Hindlimb muscle (tissue), 1 donor: ENCODE measurements around the gene C2orf76. TPM values are rescaled to one million over a fixed set of nuclear protein-coding genes. Genes with fewer than 3 reads are reported as not detected.
"Not testable (repeated sequence)": the region's sequence is repeated elsewhere in the genome, so short reads cannot be mapped to it uniquely, and the experiment has no call there.

Source experiments
- DNase-seq: peaks from one replicate; pipeline ENCODE4 v3.0.0-alpha.2; 2013
- polyA plus RNA-seq: library from polyadenylated mRNA; unstranded; fragments of 120-200 nt; gene quantifications from one replicate; pipeline ENCODE4 v1.2.1, GENCODE V29; 2013; ENCODE audit not compliant: insufficient read length

The C2orf76 gene
- polyA plus RNA-seq, 1 donor = 8.1 TPM

- DNase-seq = no peak
Measured at GRCh38 chr2:119377294-119377992, 10.8 kb upstream of the C2orf76 start.

GRCh38 chr2:119376810-119377209 is 10.2 kb upstream of the C2orf76 start:
- no peak for DNase-seq

GRCh38 chr2:119376406-119376805 is 9.8 kb upstream of the C2orf76 start:
- DNase-seq = not testable (repeated sequence)

- not testable (repeated sequence) for DNase-seq
Measured at GRCh38 chr2:119373907-119374745, 7.5 kb upstream of the C2orf76 start.

- DNase-seq = no peak
Measured at GRCh38 chr2:119372778-119373568, 6.3 kb upstream of the C2orf76 start.

GRCh38 chr2:119371111-119371510 is 4.5 kb upstream of the C2orf76 start:
- no peak for DNase-seq

- no peak for DNase-seq
Measured at GRCh38 chr2:119369845-119370244, 3.2 kb upstream of the C2orf76 start.

GRCh38 chr2:119367472-119368099 is 952 bp upstream of the C2orf76 start:
- peak; percentile 26 for DNase-seq

GRCh38 chr2:119366161-119366648 is 429 bp downstream of the C2orf76 start:
- DNase-seq = no peak

GRCh38 chr2:119365436-119365835 is 1.2 kb downstream of the C2orf76 start:
- DNase-seq = no peak

- no peak for DNase-seq
Measured at GRCh38 chr2:119364798-119365197, 1.8 kb downstream of the C2orf76 start.

- DNase-seq = no peak
Measured at GRCh38 chr2:119360423-119360966, 6.1 kb downstream of the C2orf76 start.

GRCh38 chr2:119359774-119360173 is 6.9 kb downstream of the C2orf76 start:
- no peak for DNase-seq

GRCh38 chr2:119354860-119355259 is 11.8 kb downstream of the C2orf76 start:
- no peak for DNase-seq

- DNase-seq = no peak
Measured at GRCh38 chr2:119352357-119352756, 14.3 kb downstream of the C2orf76 start.

- no peak for DNase-seq
Measured at GRCh38 chr2:119350311-119350998, 16.2 kb downstream of the C2orf76 start.

GRCh38 chr2:119349289-119349688 is 17.3 kb downstream of the C2orf76 start:
- DNase-seq = no peak

- DNase-seq = no peak
Measured at GRCh38 chr2:119341684-119342083, 24.9 kb downstream of the C2orf76 start.

GRCh38 chr2:119339562-119339923 is 27.1 kb downstream of the C2orf76 start:
- DNase-seq = no peak

- DNase-seq = no peak
Measured at GRCh38 chr2:119338826-119339561, 27.6 kb downstream of the C2orf76 start.

- DNase-seq = no peak
Measured at GRCh38 chr2:119338272-119338671, 28.4 kb downstream of the C2orf76 start.
